ENCODE results near the gene EFHD2. TPM values are rescaled to one million over a fixed set of nuclear protein-coding genes. Genes with fewer than 3 reads are reported as not detected.

Gene EFHD2
- total and polyA plus RNA-seq, 2 of the 8 experiments (the other 6 are each of a cell fraction or from before 2014, with no cell fraction given), result 24.4 to 25.1 TPM

DNA sequence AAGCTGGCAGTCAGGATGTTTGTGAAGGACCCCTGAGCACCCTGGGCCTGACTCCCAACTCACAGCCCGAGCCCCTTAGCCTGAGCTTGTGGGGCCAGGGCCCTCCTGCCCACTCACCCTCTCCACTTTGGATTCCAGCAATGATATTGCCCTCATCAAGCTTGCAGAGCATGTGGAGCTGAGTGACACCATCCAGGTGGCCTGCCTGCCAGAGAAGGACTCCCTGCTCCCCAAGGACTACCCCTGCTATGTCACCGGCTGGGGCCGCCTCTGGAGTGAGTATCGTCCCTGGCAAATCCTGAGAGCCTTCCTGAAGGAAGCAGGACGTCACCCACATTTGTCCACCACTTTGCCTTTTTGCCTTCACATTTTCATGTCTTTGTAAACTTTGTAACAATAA is 33.6 kb downstream of the EFHD2 start (continued):
- TF ChIP-seq, protein P1, sequence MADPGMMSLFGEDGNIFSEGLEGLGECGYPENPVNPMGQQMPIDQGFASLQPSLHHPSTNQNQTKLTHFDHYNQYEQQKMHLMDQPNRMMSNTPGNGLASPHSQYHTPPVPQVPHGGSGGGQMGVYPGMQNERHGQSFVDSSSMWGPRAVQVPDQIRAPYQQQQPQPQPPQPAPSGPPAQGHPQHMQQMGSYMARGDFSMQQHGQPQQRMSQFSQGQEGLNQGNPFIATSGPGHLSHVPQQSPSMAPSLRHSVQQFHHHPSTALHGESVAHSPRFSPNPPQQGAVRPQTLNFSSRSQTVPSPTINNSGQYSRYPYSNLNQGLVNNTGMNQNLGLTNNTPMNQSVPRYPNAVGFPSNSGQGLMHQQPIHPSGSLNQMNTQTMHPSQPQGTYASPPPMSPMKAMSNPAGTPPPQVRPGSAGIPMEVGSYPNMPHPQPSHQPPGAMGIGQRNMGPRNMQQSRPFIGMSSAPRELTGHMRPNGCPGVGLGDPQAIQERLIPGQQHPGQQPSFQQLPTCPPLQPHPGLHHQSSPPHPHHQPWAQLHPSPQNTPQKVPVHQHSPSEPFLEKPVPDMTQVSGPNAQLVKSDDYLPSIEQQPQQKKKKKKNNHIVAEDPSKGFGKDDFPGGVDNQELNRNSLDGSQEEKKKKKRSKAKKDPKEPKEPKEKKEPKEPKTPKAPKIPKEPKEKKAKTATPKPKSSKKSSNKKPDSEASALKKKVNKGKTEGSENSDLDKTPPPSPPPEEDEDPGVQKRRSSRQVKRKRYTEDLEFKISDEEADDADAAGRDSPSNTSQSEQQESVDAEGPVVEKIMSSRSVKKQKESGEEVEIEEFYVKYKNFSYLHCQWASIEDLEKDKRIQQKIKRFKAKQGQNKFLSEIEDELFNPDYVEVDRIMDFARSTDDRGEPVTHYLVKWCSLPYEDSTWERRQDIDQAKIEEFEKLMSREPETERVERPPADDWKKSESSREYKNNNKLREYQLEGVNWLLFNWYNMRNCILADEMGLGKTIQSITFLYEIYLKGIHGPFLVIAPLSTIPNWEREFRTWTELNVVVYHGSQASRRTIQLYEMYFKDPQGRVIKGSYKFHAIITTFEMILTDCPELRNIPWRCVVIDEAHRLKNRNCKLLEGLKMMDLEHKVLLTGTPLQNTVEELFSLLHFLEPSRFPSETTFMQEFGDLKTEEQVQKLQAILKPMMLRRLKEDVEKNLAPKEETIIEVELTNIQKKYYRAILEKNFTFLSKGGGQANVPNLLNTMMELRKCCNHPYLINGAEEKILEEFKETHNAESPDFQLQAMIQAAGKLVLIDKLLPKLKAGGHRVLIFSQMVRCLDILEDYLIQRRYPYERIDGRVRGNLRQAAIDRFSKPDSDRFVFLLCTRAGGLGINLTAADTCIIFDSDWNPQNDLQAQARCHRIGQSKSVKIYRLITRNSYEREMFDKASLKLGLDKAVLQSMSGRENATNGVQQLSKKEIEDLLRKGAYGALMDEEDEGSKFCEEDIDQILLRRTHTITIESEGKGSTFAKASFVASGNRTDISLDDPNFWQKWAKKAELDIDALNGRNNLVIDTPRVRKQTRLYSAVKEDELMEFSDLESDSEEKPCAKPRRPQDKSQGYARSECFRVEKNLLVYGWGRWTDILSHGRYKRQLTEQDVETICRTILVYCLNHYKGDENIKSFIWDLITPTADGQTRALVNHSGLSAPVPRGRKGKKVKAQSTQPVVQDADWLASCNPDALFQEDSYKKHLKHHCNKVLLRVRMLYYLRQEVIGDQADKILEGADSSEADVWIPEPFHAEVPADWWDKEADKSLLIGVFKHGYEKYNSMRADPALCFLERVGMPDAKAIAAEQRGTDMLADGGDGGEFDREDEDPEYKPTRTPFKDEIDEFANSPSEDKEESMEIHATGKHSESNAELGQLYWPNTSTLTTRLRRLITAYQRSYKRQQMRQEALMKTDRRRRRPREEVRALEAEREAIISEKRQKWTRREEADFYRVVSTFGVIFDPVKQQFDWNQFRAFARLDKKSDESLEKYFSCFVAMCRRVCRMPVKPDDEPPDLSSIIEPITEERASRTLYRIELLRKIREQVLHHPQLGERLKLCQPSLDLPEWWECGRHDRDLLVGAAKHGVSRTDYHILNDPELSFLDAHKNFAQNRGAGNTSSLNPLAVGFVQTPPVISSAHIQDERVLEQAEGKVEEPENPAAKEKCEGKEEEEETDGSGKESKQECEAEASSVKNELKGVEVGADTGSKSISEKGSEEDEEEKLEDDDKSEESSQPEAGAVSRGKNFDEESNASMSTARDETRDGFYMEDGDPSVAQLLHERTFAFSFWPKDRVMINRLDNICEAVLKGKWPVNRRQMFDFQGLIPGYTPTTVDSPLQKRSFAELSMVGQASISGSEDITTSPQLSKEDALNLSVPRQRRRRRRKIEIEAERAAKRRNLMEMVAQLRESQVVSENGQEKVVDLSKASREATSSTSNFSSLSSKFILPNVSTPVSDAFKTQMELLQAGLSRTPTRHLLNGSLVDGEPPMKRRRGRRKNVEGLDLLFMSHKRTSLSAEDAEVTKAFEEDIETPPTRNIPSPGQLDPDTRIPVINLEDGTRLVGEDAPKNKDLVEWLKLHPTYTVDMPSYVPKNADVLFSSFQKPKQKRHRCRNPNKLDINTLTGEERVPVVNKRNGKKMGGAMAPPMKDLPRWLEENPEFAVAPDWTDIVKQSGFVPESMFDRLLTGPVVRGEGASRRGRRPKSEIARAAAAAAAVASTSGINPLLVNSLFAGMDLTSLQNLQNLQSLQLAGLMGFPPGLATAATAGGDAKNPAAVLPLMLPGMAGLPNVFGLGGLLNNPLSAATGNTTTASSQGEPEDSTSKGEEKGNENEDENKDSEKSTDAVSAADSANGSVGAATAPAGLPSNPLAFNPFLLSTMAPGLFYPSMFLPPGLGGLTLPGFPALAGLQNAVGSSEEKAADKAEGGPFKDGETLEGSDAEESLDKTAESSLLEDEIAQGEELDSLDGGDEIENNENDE (IDR thresholded peaks at IDR 0.05; ENCODE audit: insufficient replicate concordance, low read length), result no peak
- TF ChIP-seq FOSL1 (IDR thresholded peaks at IDR 0.05; ENCODE audit: insufficient read depth, low read depth, low read length) (no peak), RFX5 (IDR thresholded peaks at IDR 0.05; ENCODE audit: borderline replicate concordance, low read depth, low read length) (no peak), CHD2 (IDR thresholded peaks at IDR 0.05; ENCODE audit: low read length) (no peak), SIX5 (IDR thresholded peaks at IDR 0.05; ENCODE audit: low read depth, low read length) (no peak), EP300 (IDR thresholded peaks at IDR 0.05; ENCODE audit: borderline replicate concordance in 1 of 2, low read depth in 2 of 2, low read length in 2 of 2) (no peak), SIN3A (conservative IDR thresholded peaks at IDR 0.05 in 1 of 2, IDR thresholded peaks at IDR 0.05 in 1 of 2; ENCODE audit: low read depth in 1 of 2, low read length in 2 of 2) (no peak), RBBP5 (IDR thresholded peaks at IDR 0.05; ENCODE audit: borderline replicate concordance, low read depth, low read length) (no peak), TAF7 (optimal IDR thresholded peaks at IDR 0.05; ENCODE audit: borderline replicate concordance, low read depth, low read length) (no peak), POU5F1 (IDR thresholded peaks at IDR 0.05; ENCODE audit: low read depth, low read length) (no peak), RXRA (IDR thresholded peaks at IDR 0.05; ENCODE audit: insufficient read depth, low read depth, low read length) (no peak)

Measured in H1 (cell line).